ENCODE results near the gene SERTAD4. TPM values are rescaled to one million over a fixed set of nuclear protein-coding genes. Genes with fewer than 3 reads are reported as not detected.

SERTAD4 gene
- total and polyA plus RNA-seq, 2 donors (not counting 1 experiment from before 2014, with no cell fraction given): 0.17 to 7.6 TPM

DNA sequence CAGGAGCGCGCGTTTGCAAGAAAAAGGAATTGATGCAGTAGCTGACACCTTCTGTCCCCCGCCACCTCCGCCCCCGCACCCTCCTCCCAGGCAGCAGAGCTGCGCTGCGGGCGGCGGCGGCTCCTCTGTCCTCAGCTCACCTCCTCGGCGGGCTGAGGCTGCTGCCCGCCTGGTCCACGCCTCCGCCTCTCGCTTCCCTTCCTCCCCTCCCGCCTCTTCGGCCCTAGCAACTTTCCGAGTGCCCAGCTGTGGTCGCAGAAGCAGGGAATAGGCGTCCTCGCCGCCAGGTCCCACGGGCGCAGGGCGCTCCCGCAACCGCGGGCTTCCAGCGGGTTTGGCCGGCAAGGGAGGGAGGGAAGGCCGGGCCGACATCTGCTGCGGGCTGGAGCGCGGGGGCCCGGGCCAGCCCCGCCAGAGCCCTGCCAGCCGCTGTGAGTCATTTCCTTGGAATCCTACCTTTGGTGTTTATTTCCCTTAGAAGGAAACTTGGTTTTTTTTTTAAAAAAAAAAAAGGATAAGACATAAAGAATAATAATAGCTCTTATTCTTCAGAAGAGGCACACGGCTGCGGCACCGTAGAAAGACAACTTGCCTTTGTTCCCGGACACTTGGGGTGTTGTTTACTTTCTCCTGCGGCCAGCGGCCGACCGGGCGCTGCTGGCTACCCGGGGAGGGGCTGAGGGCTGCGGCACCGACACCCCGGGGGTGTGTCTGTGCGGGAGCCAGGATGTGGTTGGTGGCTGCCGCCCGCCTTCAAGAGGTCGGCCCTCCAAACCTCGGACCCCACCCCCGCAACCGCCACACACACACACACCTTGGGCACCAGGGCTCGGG lies 1.1 kb downstream of the SERTAD4 start:
- H3K79me2 ChIP-seq (ENCODE audit: control insufficient read depth, insufficient read depth, low read length): no peaks in the 10 kb centered on the region
- no peaks in the 10 kb centered on the region for H3K9me3 ChIP-seq (ENCODE audit: control insufficient read depth, insufficient read depth, low read depth, low read length)
- peak overlapping the region; percentile 48 for H3K9ac ChIP-seq (ENCODE audit: insufficient read depth, low read length)
- peak; percentile 35 to 83 for DNase-seq (ENCODE audit: low read depth in 2 of 2)
- H3K4me2 ChIP-seq (ENCODE audit: extremely low read depth, insufficient read depth, low read length): peak overlapping the region; percentile 91
- H3K36me3 ChIP-seq (ENCODE audit: control insufficient read depth, insufficient read depth, low read length): no peaks in the 10 kb centered on the region
- TF ChIP-seq, protein P1, sequence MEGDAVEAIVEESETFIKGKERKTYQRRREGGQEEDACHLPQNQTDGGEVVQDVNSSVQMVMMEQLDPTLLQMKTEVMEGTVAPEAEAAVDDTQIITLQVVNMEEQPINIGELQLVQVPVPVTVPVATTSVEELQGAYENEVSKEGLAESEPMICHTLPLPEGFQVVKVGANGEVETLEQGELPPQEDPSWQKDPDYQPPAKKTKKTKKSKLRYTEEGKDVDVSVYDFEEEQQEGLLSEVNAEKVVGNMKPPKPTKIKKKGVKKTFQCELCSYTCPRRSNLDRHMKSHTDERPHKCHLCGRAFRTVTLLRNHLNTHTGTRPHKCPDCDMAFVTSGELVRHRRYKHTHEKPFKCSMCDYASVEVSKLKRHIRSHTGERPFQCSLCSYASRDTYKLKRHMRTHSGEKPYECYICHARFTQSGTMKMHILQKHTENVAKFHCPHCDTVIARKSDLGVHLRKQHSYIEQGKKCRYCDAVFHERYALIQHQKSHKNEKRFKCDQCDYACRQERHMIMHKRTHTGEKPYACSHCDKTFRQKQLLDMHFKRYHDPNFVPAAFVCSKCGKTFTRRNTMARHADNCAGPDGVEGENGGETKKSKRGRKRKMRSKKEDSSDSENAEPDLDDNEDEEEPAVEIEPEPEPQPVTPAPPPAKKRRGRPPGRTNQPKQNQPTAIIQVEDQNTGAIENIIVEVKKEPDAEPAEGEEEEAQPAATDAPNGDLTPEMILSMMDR (conservative IDR thresholded peaks at IDR 0.05 in 1 of 2, IDR thresholded peaks at IDR 0.05 in 1 of 2; ENCODE audit: low read depth in 1 of 2, low read length in 2 of 2): no peak
- no peak for TF ChIP-seq EZH2 (IDR thresholded peaks at IDR 0.05; ENCODE audit: low read length, missing control alignments)
- no peaks in the 10 kb centered on the region for H4K20me1 ChIP-seq (ENCODE audit: control insufficient read depth, extremely low read depth, insufficient read depth, low read length)
- peaks cover 7% of the 10 kb centered on the region for H3K4me1 ChIP-seq (ENCODE audit: control insufficient read depth, extremely low read depth, insufficient read depth, low read length)
- peak overlapping the region; percentile 10 to 61 (median 52) for H3K4me3 ChIP-seq (replicated peaks in 1 of 4; ENCODE audit: control extremely low read depth in 1 of 4, insufficient read depth in 1 of 4, low read depth in 3 of 4, low read length in 4 of 4)
- peak overlapping the region; percentile 1 for H3K27ac ChIP-seq (ENCODE audit: insufficient read depth, low read length)
- H2AFZ ChIP-seq (ENCODE audit: low read length): peak overlapping the region; percentile 26
- H3K27me3 ChIP-seq (ENCODE audit: control insufficient read depth, insufficient read depth, low read length): peaks cover 4% of the 10 kb centered on the region

- H3K79me2 ChIP-seq (ENCODE audit: control insufficient read depth, insufficient read depth, low read length): no peaks in the 10 kb centered on the region
- H3K9me3 ChIP-seq (ENCODE audit: control insufficient read depth, insufficient read depth, low read depth, low read length): no peaks in the 10 kb centered on the region
- no peak overlapping the region for H3K9ac ChIP-seq (ENCODE audit: insufficient read depth, low read length)
- H3K4me2 ChIP-seq (ENCODE audit: extremely low read depth, insufficient read depth, low read length): no peak overlapping the region
- peaks cover 4% of the 10 kb centered on the region for H3K27me3 ChIP-seq (ENCODE audit: control insufficient read depth, insufficient read depth, low read length)
- no peaks in the 10 kb centered on the region for H3K36me3 ChIP-seq (ENCODE audit: control insufficient read depth, insufficient read depth, low read length)
- H3K27ac ChIP-seq (ENCODE audit: insufficient read depth, low read length): no peak overlapping the region
- TF ChIP-seq, protein P1 (conservative IDR thresholded peaks at IDR 0.05 in 1 of 2, IDR thresholded peaks at IDR 0.05 in 1 of 2; ENCODE audit: low read depth in 1 of 2, low read length in 2 of 2): no peak
- TF ChIP-seq EZH2 (IDR thresholded peaks at IDR 0.05; ENCODE audit: low read length, missing control alignments): no peak
- H3K4me1 ChIP-seq (ENCODE audit: control insufficient read depth, extremely low read depth, insufficient read depth, low read length): peaks cover 7% of the 10 kb centered on the region
- no peak overlapping the region for H3K4me3 ChIP-seq (replicated peaks in 1 of 4; ENCODE audit: control extremely low read depth in 1 of 4, insufficient read depth in 1 of 4, low read depth in 3 of 4, low read length in 4 of 4)
- DNase-seq (ENCODE audit: low read depth in 2 of 2): no peak
- H4K20me1 ChIP-seq (ENCODE audit: control insufficient read depth, extremely low read depth, insufficient read depth, low read length): no peaks in the 10 kb centered on the region
- H2AFZ ChIP-seq (ENCODE audit: low read length): no peak overlapping the region
Observed at GRCh38 chr1:210234329-210234757, 1.7 kb downstream of the SERTAD4 start.

DNA sequence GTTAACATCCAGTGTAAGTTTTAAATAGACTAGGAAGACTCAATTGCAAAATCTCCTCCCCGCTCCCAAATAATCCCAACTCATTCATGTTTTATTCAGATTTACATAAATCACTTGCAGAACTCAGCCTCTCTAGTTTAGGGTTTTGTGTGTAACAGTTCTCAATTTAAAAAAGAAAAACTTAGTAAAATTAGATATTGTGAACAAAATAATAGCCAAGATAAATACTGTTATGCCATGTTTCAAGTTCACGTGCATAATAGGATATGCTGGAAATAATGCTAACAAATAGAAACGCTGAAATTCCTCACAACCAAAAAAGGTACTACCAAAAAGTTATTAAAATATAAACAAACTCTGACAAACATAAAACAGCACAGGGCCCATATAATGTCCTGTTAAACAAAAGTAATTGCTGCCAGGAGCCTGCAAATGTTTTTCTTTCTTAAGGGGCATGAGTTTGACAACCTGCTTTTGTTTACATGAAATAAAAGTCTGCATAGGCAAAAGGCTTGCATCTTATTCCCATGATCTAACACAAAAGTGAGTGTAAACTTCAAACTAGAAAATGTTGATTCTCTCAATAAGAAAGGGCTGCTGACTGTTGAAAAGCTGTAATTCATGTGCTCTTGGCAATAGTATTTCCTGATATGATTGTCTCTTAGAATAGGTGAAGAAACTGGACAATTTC lies 2.9 kb downstream of the SERTAD4 start:
- no peaks in the 10 kb centered on the region for H3K79me2 ChIP-seq (ENCODE audit: control insufficient read depth, insufficient read depth, low read length)
- H3K4me3 ChIP-seq (replicated peaks in 1 of 4; ENCODE audit: control extremely low read depth in 1 of 4, insufficient read depth in 1 of 4, low read depth in 3 of 4, low read length in 4 of 4): no peak overlapping the region
- DNase-seq (ENCODE audit: low read depth in 2 of 2): no peak
- H2AFZ ChIP-seq (ENCODE audit: low read length): no peak overlapping the region
- no peaks in the 10 kb centered on the region for H4K20me1 ChIP-seq (ENCODE audit: control insufficient read depth, extremely low read depth, insufficient read depth, low read length)
- H3K9ac ChIP-seq (ENCODE audit: insufficient read depth, low read length): no peak overlapping the region
- no peak overlapping the region for H3K27ac ChIP-seq (ENCODE audit: insufficient read depth, low read length)
- no peak overlapping the region for H3K4me2 ChIP-seq (ENCODE audit: extremely low read depth, insufficient read depth, low read length)
- H3K9me3 ChIP-seq (ENCODE audit: control insufficient read depth, insufficient read depth, low read depth, low read length): no peaks in the 10 kb centered on the region
- H3K4me1 ChIP-seq (ENCODE audit: control insufficient read depth, extremely low read depth, insufficient read depth, low read length): peaks cover 13% of the 10 kb centered on the region
- H3K27me3 ChIP-seq (ENCODE audit: control insufficient read depth, insufficient read depth, low read length): peaks cover 4% of the 10 kb centered on the region
- no peak for TF ChIP-seq EZH2 (IDR thresholded peaks at IDR 0.05; ENCODE audit: low read length, missing control alignments)
- TF ChIP-seq, protein P1 (conservative IDR thresholded peaks at IDR 0.05 in 1 of 2, IDR thresholded peaks at IDR 0.05 in 1 of 2; ENCODE audit: low read depth in 1 of 2, low read length in 2 of 2): no peak
- no peaks in the 10 kb centered on the region for H3K36me3 ChIP-seq (ENCODE audit: control insufficient read depth, insufficient read depth, low read length)
